Right lung (tissue), 10 donors: ENCODE measurements around the gene MARS2. TPM values are rescaled to one million over a fixed set of nuclear protein-coding genes. Genes with fewer than 3 reads are reported as not detected.
"Not testable (repeated sequence)": the region's sequence is repeated elsewhere in the genome, so short reads cannot be mapped to it uniquely, and the experiment has no call there.

Experiments
- DNase-seq, 2 donors: peaks; one replicate each; pipeline ENCODE4 v3.0.0-alpha.2; 2013
- long read RNA-seq, 8 donors: transcript quantifications; one replicate each; lab custom pipeline, GENCODE V29; 2026
- polyA plus RNA-seq, 5 donors: library from polyadenylated mRNA; unstranded; fragments of 120-200 nt; gene quantifications; one replicate each; pipeline versions ENCODE4 v1.2.1 to v1.2.3, GENCODE V29; 2013; ENCODE audit warnings: inconsistent platforms in 1 of 5, low replicate concordance in 1 of 5; ENCODE audit not compliant: insufficient read length in 5 of 5, insufficient read depth in 1 of 5

Gene MARS2
- polyA plus RNA-seq: 1 to 10 TPM; 3.7 to 5.5 (median 5.5) TPM
- long read RNA-seq, donor 1, partial matches to known transcripts: 0 of 4 reads
- long read RNA-seq, donor 1, other reads (novel, unspliced or antisense): 0 of 4 reads
- long read RNA-seq, donor 2, partial matches to known transcripts: 0 of 3 reads
- long read RNA-seq, donor 2, other reads (novel, unspliced or antisense): 0 of 3 reads
- long read RNA-seq, donor 3, transcript MARS2-201 (1 exons, 3,019 nt): major isoform, 6 of 6 reads
- long read RNA-seq, donor 3, partial matches to known transcripts: 0 of 6 reads
- long read RNA-seq, donor 3, other reads (novel, unspliced or antisense): 0 of 6 reads
- long read RNA-seq, donor 4, partial matches to known transcripts: 0 of 3 reads
- long read RNA-seq, donor 4, other reads (novel, unspliced or antisense): 0 of 3 reads
- long read RNA-seq, donor 5, transcript MARS2-201 (1 exons, 3,019 nt): major isoform, 7 of 7 reads
- long read RNA-seq, donor 5, partial matches to known transcripts: 0 of 7 reads
- long read RNA-seq, donor 5, other reads (novel, unspliced or antisense): 0 of 7 reads
- long read RNA-seq, donor 6, transcript MARS2-201 (1 exons, 3,019 nt): major isoform, 10 of 10 reads
- long read RNA-seq, donor 6, partial matches to known transcripts: 0 of 10 reads
- long read RNA-seq, donor 6, other reads (novel, unspliced or antisense): 0 of 10 reads
- long read RNA-seq, donor 7, partial matches to known transcripts: 0 of 3 reads
- long read RNA-seq, donor 7, other reads (novel, unspliced or antisense): 0 of 3 reads
- long read RNA-seq, donor 8, partial matches to known transcripts: 0 of 4 reads
- long read RNA-seq, donor 8, other reads (novel, unspliced or antisense): 0 of 4 reads

- peak; percentile 93 to 94 for DNase-seq
Observed at GRCh38 chr2:197705121-197705911, at the start of gene MARS2. TSS of gene MARS2 (plus strand) at chr2:197705369. CDS start at chr2:197705406, 37 bp downstream.

GRCh38 chr2:197657562-197657961, 47.6 kb upstream of the MARS2 start:
- DNase-seq: no peak

- no peak for DNase-seq
Observed at GRCh38 chr2:197661626-197662025, 43.5 kb upstream of the MARS2 start.

- DNase-seq: no peak
Observed at GRCh38 chr2:197666277-197666676, 38.9 kb upstream of the MARS2 start.

GRCh38 chr2:197668296-197668695, 36.9 kb upstream of the MARS2 start:
- no peak for DNase-seq

GRCh38 chr2:197669077-197669476, 36.1 kb upstream of the MARS2 start:
- DNase-seq: no peak

- DNase-seq: no peak
Observed at GRCh38 chr2:197672371-197672893, 32.7 kb upstream of the MARS2 start.

- DNase-seq: peak; percentile 5 to 9
Observed at GRCh38 chr2:197673106-197673505, 32.1 kb upstream of the MARS2 start.

GRCh38 chr2:197673606-197674005, 31.6 kb upstream of the MARS2 start:
- peak in 1 of 2 donors; percentile 10 for DNase-seq

GRCh38 chr2:197674060-197674459, 31.1 kb upstream of the MARS2 start:
- peak in 1 of 2 donors; percentile 12 for DNase-seq

GRCh38 chr2:197674591-197674990, 30.6 kb upstream of the MARS2 start:
- peak; percentile 34 to 51 for DNase-seq

- peak in 1 of 2 donors; percentile 55 for DNase-seq
Observed at GRCh38 chr2:197675246-197675645, 29.9 kb upstream of the MARS2 start, which contains the start of gene RFTN2. TSS of gene RFTN2 (minus strand) at chr2:197675587. CDS start at chr2:197675458, 129 bp downstream.

GRCh38 chr2:197675711-197676188, 29.4 kb upstream of the MARS2 start:
- DNase-seq: peak; percentile 79 to 85

GRCh38 chr2:197677056-197677455, 28.1 kb upstream of the MARS2 start:
- DNase-seq: no peak

- DNase-seq: no peak
Observed at GRCh38 chr2:197677483-197677882, 27.7 kb upstream of the MARS2 start.

- not testable (repeated sequence) for DNase-seq
Observed at GRCh38 chr2:197695206-197695605, 10.0 kb upstream of the MARS2 start.

- not testable (repeated sequence) for DNase-seq
Observed at GRCh38 chr2:197695971-197696370, 9.2 kb upstream of the MARS2 start.

GRCh38 chr2:197696571-197696970, 8.6 kb upstream of the MARS2 start:
- not testable (repeated sequence) for DNase-seq

- DNase-seq: not testable (repeated sequence)
Observed at GRCh38 chr2:197699724-197700123, 5.4 kb upstream of the MARS2 start.

GRCh38 chr2:197700960-197701359, 4.2 kb upstream of the MARS2 start:
- DNase-seq: no peak
